Heart left ventricle (tissue), 16 donors: Measurements from ENCODE around the gene KIAA1614. TPM values are rescaled to one million over a fixed set of nuclear protein-coding genes. Genes with fewer than 3 reads are reported as not detected.

ENCODE experiments used
- ATAC-seq, 4 donors: fragments of 200-7000 bp; cut with Tn5 transposase; one replicate each; pipeline ENCODE4 v1.9.1; 2020 to 2022; ENCODE audit warnings: moderate library complexity in 4 of 4, mild to moderate bottlenecking in 3 of 4, moderate number of reproducible peaks in 1 of 4
- DNase-seq, 5 donors: peaks; one replicate each; pipeline ENCODE4 v3.0.0-alpha.2; 2020
- H3K27ac ChIP-seq, 12 donors: fragments of 200-600 bp; sonication (generic) in 4 of 12; one replicate each; pipeline versions ENCODE4 v1.5.0 to v1.8.0; 2016 to 2022; ENCODE audit warnings: mild to moderate bottlenecking in 2 of 12
- H3K27me3 ChIP-seq, 9 donors: fragments of 200-600 bp; sonication (generic) in 2 of 9; one replicate each; pipeline versions ENCODE4 v1.5.1 to v1.8.0; 2016 to 2022; ENCODE audit warnings: mild to moderate bottlenecking in 3 of 9
- H3K36me3 ChIP-seq, 9 donors: fragments of 200-600 bp; sonication (generic) in 2 of 9; one replicate each; pipeline versions ENCODE4 v1.5.0 to v1.8.0; 2018 to 2022; ENCODE audit warnings: mild to moderate bottlenecking in 2 of 9
- H3K4me1 ChIP-seq, 12 donors: fragments of 200-600 bp; sonication (generic) in 4 of 12; one replicate each; pipeline versions ENCODE4 v1.5.0 to v1.8.0; 2016 to 2022; ENCODE audit warnings: mild to moderate bottlenecking in 3 of 12
- H3K4me3 ChIP-seq, 12 donors: fragments of 200-600 bp; sonication (generic) in 4 of 12; one replicate each; pipeline versions ENCODE4 v1.5.0 to v1.8.0; 2017 to 2022; ENCODE audit warnings: mild to moderate bottlenecking in 9 of 12, moderate library complexity in 4 of 12
- H3K9me3 ChIP-seq, 12 donors: fragments of 200-600 bp; sonication (generic) in 4 of 12; one replicate each; pipeline versions ENCODE4 v1.5.0 to v1.8.0; 2016 to 2022; ENCODE audit warnings: mild to moderate bottlenecking in 1 of 12
- CTCF ChIP-seq, 12 donors: fragments of 200-600 bp; sonication (generic) in 4 of 12; IDR thresholded peaks; one replicate each; pipeline versions ENCODE4 v1.5.0 to v1.8.0; 2018 to 2022; ENCODE audit warnings: antibody characterized with exemption in 12 of 12, mild to moderate bottlenecking in 5 of 12
- POLR2A ChIP-seq, 2 donors: fragments of 450-650 bp; IDR thresholded peaks; one replicate each; pipeline ENCODE4 v1.6.1; 2017; ENCODE audit warnings: antibody characterized with exemption in 2 of 2, mild to moderate bottlenecking in 2 of 2, moderate library complexity in 2 of 2
- WGBS, 4 donors: extraction: QIAGEN DNeasy Blood & Tissue Kit in 2 of 4; methylation state at CpG; one replicate each; pipeline versions ENCODE4 v1.1.5 to v1.1.7; 2013 to 2018; 5-methylcytosine and 5-hydroxymethylcytosine counted together
- intact Hi-C, 10 donors: fragments of 100-400 bp; cut with DNase I; formaldehyde crosslinking; loops; one replicate each; pipeline versions ENCODE4 v1.11.1 to v1.14.2; 2022
- polyA plus RNA-seq, 2 donors: library from polyadenylated mRNA; stranded (reverse); fragments of 200-250 nt; gene quantifications; one replicate each; pipeline ENCODE4 v1.2.3, GENCODE V29; 2013
- total RNA-seq, 9 donors: library from RNA; depleted of rRNA in 2 of 9; stranded (reverse); fragments of >200 nt in 2 of 9; fragmentation: NEBNext Ultra II Directional in 3 of 9; extraction: Animal tissue kit (Norgen Biotek cat#: 25700) in 3 of 9; gene quantifications; one replicate each; pipeline versions ENCODE4 v1.1.0 to v1.2.4, GENCODE V29; 2016 to 2023
- donor health status: ischemic (EF 13 %, LVEDD 7.1; RV severe dilation, severe dysfunction).
- donor health status: healthy with polysubstance abuse.
- donor health status: DM: no; HTN: yes; CAD: no.
- donor health status: DM: no; HTN: no; CAD: no.
- donor health status: ischemic (EF 25% LVEDD 6.9; RV normal size, moderate dysfunction).
- donor health status: ischemic (EF 25% LVEDD 5.7; RV mildly dilated, moderate dysfunction).
- donor health status: healthy.
- donor health status: DM: yes; HTN: yes; CAD: no.
- donor health status: ischemic (EF 35%, LVEDD 5.7; RV mildly dilated, moderate dysfunction).
- donor health status: nonischemic (EF 11% LVEDD 7.7; RV severe dilation, severe dysfunction).
- donor health status: DM: yes; HTN: yes; CAD: no.
- donor health status: PGD.
- donor health status: ischemic (EF 29% LVEDD 5.4; RV normal size, mild dysfunction).
- donor health status: nonischemic (EF 23%, LVEDD 6.1; RV moderate dilation, normal function).

KIAA1614 gene
- total and polyA plus RNA-seq, 11 donors: 4.3 to 12.1 (median 6.5) TPM

GRCh38 chr1:180997843-180998504 is 85.3 kb downstream of the KIAA1614 start:
- no peak overlapping the region for H3K4me3 ChIP-seq
- H3K36me3 ChIP-seq: peaks cover 0 to 69% (median 38%) of the 10 kb centered on the region in 9 donors
- intact Hi-C loops: no loop called here
- H3K4me1 ChIP-seq: no peaks in the 10 kb centered on the region
- ATAC-seq (no peak), DNase-seq (no peak)
- H3K9me3 ChIP-seq: no peaks in the 10 kb centered on the region
- 85 to 92% (median 91%) methylated on average over 4 of the region's 4 CpGs for WGBS, 4 donors
- H3K27me3 ChIP-seq: no peaks in the 10 kb centered on the region
- TF ChIP-seq POLR2A (IDR thresholded peaks at IDR 0.05) (no peak), CTCF (IDR thresholded peaks at IDR 0.05) (no peak)
- no peak overlapping the region for H3K27ac ChIP-seq

Other genes with a start within 250 kb of the KIAA1614 start
- 10 to 100 TPM in 2 of 9 donors, 1 to 10 TPM in 7; 5.0 to 13.6 (median 7.6) TPM for gene STX6, start 110.0 kb downstream of the KIAA1614 start, total RNA-seq
- 1 to 10 TPM; 3.5 to 7.1 TPM for gene STX6, start 110.0 kb downstream of the KIAA1614 start, polyA plus RNA-seq
- 10 to 100 TPM in 2 of 9 donors, 1 to 10 TPM in 7; 2.1 to 21.0 (median 3.8) TPM for gene MR1, start 121.1 kb downstream of the KIAA1614 start, total RNA-seq
- gene MR1, start 121.1 kb downstream of the KIAA1614 start, polyA plus RNA-seq: 1 to 10 TPM in 1 of 2 donors, under 1 TPM in 1; 0.65 to 2.4 TPM
- gene IER5, start 175.8 kb downstream of the KIAA1614 start, total RNA-seq: 10 to 100 TPM; 12.8 to 22.7 (median 18.4) TPM
- gene IER5, start 175.8 kb downstream of the KIAA1614 start, polyA plus RNA-seq: 10 to 100 TPM; 19.9 to 23.4 TPM